ENCODE results near the gene GSX2. TPM values are rescaled to one million over a fixed set of nuclear protein-coding genes. Genes with fewer than 3 reads are reported as not detected.

The GSX2 gene
- total RNA-seq, 1 donor from 2014 or later = not detected

DNA sequence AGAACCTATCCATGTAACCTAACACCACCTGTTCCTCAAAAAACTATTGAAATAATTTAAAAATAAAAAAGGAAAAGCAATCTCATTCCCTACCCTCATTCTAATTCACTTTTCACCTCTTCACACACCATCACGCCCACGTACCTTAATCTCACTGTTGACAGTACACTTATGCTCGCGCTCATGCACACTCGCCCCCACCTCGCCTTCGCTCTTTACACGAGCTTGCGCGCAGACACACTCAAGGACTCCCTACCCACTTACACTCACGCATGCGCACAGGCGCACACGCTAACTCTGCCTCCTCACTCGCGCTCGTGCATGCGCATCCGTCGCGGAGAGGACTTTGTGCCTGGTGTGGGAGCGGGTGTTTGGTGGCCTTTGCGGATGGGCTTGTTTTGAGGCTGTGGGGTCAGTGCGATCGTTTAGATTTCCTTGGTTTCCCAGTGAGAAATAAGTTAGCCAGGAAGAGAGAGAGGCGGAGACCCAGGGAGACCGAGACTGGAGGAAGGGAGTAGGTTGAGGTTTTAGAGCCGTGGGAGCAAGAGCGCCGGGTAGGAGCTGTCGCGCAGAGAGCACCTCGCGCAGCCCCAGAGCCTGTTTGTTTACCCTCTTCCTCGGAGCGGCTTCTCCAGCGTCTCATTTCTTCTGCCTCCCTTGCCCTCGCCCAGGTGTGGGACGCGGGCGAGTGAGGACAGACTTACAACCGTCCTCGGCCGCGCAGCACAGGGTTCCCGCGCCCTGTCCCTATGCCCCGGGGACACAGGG is 8.1 kb upstream of the GSX2 start:
- H3K4me3 ChIP-seq = peak overlapping the region; percentile 49
- DNase-seq (peak; percentile 91), ATAC-seq (peak; percentile 89)
- H3K9me3 ChIP-seq = no peaks in the 10 kb centered on the region
- H3K4me1 ChIP-seq = peaks cover 15% of the 10 kb centered on the region
- H3K36me3 ChIP-seq = no peaks in the 10 kb centered on the region
- H3K27me3 ChIP-seq = peaks cover 62% of the 10 kb centered on the region
- no peak for TF ChIP-seq CTCF (IDR thresholded peaks at IDR 0.05)
- intact Hi-C loops (cut with DNase I) = no loop called here
- H3K27ac ChIP-seq = no peak overlapping the region

- peaks cover 70% of the 10 kb centered on the region for H3K27me3 ChIP-seq
- peak overlapping the region; percentile 49 for H3K4me3 ChIP-seq
- peaks cover 15% of the 10 kb centered on the region for H3K4me1 ChIP-seq
- DNase-seq = no peak
- H3K9me3 ChIP-seq = no peaks in the 10 kb centered on the region
- intact Hi-C loops (cut with DNase I) = no loop called here
- no peak for TF ChIP-seq CTCF (IDR thresholded peaks at IDR 0.05)
- no peak for ATAC-seq
- no peak overlapping the region for H3K27ac ChIP-seq
- H3K36me3 ChIP-seq = no peaks in the 10 kb centered on the region
These were observed 7.3 kb upstream of the GSX2 start for GRCh38 chr4:54092405-54093323.

DNA sequence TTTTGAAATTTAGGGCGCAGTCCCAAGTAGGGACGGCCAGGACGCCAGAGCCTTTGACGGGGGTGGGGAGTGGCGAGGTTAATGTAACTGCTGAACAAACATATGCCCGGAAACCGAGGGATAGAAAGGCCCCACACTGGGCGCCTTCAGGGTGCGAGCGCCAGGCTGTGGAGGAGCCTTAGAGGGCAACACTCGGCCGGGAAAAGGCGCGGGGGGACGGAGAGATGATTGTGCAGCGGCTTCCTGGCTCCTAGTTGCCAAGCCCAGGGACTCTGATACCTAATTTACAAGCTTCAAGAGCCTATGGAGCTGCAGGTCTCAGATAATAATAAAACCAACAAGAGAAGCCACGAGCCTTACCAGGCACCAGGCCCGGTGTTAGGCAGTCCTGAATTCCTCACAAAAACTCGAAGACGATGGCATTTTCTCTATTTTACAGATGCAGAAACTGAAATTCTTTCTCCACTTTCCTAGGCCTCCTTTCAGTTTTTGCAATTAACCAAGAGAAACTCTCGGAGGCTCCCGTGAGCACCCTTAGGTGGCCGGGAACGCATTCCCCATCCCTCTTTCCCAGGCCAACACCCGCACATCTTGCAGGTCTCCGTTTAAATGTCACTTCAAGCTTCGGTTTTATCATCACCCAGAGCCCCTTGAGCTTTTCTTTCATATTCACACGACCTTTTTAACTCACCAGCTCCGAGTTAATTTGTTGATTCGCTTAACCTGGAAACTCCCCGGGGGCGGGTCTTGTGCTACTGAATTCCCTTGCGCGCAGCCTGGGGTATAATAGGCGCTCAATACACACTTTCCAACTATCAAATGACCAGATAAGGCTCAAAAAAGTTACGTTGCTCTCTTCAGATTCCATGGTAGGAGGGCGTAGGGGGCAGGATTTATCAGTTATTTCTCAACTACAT is 6.4 kb upstream of the GSX2 start:
- H3K9me3 ChIP-seq = no peaks in the 10 kb centered on the region
- no peak for TF ChIP-seq CTCF (IDR thresholded peaks at IDR 0.05)
- no peak overlapping the region for H3K27ac ChIP-seq
- ATAC-seq = no peak
- no peaks in the 10 kb centered on the region for H3K36me3 ChIP-seq
- H3K27me3 ChIP-seq = peaks cover 79% of the 10 kb centered on the region
- no peak overlapping the region for H3K4me3 ChIP-seq
- DNase-seq = no peak
- H3K4me1 ChIP-seq = peaks cover 15% of the 10 kb centered on the region
- intact Hi-C loops (cut with DNase I) = no loop called here

GRCh38 chr4:54094451-54094850 is 5.5 kb upstream of the GSX2 start:
- TF ChIP-seq CTCF (IDR thresholded peaks at IDR 0.05) = no peak
- no peak for DNase-seq
- Histone ChIP-seq H3K27ac (no peak overlapping the region), H3K4me1 (peaks cover 16% of the 10 kb centered on the region), H3K27me3 (peaks cover 88% of the 10 kb centered on the region), H3K36me3 (no peaks in the 10 kb centered on the region), H3K9me3 (no peaks in the 10 kb centered on the region), H3K4me3 (no peak overlapping the region)
- no peak for ATAC-seq
- intact Hi-C loops (cut with DNase I) = no loop called here

- no peak for TF ChIP-seq CTCF (IDR thresholded peaks at IDR 0.05)
- intact Hi-C loops (cut with DNase I) = no loop called here
- Histone ChIP-seq H3K36me3 (no peaks in the 10 kb centered on the region), H3K27me3 (peaks cover 90% of the 10 kb centered on the region), H3K27ac (no peak overlapping the region), H3K9me3 (no peaks in the 10 kb centered on the region), H3K4me1 (peaks cover 24% of the 10 kb centered on the region), H3K4me3 (no peak overlapping the region)
- ATAC-seq (no peak), DNase-seq (no peak)
These were observed 4.7 kb upstream of the GSX2 start for GRCh38 chr4:54095110-54095825.
